ENCODE results near the gene EPB41L2.
A peak's percentile ranks its signal among the peaks of the same experiment; 100 is the strongest.

Gene EPB41L2

DNA sequence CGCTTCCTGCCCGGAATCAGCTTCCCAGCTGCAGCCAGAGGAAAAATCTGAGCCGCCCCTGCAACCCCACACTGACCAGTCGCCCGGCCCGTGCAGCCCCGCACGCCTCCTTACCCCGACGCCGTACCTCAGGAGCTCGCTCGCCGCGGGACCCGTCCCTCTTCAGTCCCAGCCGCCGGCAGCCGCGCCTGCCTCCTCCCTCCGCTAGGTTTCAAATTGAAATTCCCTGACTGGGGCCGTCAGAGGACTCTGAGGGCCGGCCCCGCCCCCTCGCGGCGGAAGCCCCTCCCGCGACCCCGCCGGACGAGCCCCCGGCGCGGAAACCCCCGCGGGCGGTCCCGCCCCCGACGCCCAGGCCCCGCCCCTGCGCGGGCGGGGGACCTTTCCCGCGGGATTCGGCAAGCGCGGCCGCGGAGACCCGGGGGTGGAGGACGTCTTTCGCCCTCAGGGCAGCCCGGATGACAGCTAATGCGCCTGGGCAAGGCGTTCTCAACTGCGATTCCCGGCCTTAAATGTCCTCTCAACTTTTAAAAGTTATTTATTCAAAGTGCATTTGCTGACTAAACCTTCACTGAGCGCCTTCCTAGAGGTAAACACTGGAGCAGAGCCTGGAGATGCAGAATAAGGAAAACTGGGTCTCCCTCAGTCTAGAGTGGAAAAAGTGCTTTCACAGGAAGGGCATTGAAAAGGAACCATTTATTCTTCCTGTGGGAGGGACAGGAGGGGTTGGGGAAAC is at the start of gene EPB41L2:
EPB41L2 (minus strand) TSS at position 218 of the 736 bp plus-strand sequence. CDS start 106,760 bp downstream, outside the sequence.
- peak; percentile 84 for DNase-seq (ENCODE audit: low read depth)
- peak within 1 kb of the TSS; percentile 71 for H3K4me3 ChIP-seq (ENCODE audit: low read length)
- TF ChIP-seq, protein P1, sequence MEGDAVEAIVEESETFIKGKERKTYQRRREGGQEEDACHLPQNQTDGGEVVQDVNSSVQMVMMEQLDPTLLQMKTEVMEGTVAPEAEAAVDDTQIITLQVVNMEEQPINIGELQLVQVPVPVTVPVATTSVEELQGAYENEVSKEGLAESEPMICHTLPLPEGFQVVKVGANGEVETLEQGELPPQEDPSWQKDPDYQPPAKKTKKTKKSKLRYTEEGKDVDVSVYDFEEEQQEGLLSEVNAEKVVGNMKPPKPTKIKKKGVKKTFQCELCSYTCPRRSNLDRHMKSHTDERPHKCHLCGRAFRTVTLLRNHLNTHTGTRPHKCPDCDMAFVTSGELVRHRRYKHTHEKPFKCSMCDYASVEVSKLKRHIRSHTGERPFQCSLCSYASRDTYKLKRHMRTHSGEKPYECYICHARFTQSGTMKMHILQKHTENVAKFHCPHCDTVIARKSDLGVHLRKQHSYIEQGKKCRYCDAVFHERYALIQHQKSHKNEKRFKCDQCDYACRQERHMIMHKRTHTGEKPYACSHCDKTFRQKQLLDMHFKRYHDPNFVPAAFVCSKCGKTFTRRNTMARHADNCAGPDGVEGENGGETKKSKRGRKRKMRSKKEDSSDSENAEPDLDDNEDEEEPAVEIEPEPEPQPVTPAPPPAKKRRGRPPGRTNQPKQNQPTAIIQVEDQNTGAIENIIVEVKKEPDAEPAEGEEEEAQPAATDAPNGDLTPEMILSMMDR (IDR thresholded peaks at IDR 0.05; ENCODE audit: insufficient read depth, low read depth, low read length, missing control alignments): peak; percentile 18

DNA sequence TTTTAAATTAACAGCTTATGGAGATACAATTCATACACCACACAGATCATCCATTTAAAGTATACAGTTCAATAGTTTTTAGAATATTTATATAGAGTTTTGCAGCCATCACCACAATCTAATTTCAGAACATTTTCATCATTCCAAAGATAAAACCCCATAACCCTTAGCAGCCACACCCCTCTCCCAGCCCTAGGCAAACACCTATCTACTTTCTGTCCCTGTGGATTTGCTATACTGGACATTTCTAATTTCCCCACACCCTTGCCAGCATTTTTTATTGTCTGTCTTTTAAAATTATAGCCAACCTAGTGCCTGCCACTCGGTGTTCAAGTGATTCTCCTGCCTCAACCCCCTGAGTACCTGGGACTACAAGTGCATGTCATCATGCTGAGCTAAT is 49.2 kb upstream of the EPB41L2 start:
- no peak for DNase-seq (ENCODE audit: low read depth)
- TF ChIP-seq, protein P1 (IDR thresholded peaks at IDR 0.05; ENCODE audit: insufficient read depth, low read depth, low read length, missing control alignments): no peak
- no peak overlapping the region for H3K4me3 ChIP-seq (ENCODE audit: low read length)

DNA sequence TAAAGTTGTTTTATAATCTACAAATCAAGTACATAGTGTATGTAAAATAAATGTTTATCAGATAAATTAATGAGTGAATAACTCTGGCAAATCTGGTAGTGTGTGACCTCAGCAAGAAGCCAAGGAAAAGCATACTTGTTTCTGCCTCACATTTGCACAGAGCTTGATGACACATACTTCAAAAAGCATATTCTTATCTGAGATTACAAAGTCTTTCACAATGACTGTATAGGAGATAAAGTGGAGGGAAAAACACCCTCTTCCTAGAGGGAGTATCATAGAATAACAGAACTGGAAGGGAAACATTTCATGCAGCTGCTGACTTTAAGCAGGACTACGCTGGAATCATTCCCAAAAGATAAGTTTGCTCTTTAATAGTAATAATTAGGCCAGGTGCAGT is 44.1 kb upstream of the EPB41L2 start:
- DNase-seq (ENCODE audit: low read depth): peak; percentile 25
- no peak overlapping the region for H3K4me3 ChIP-seq (ENCODE audit: low read length)
- TF ChIP-seq, protein P1 (IDR thresholded peaks at IDR 0.05; ENCODE audit: insufficient read depth, low read depth, low read length, missing control alignments): no peak

DNA sequence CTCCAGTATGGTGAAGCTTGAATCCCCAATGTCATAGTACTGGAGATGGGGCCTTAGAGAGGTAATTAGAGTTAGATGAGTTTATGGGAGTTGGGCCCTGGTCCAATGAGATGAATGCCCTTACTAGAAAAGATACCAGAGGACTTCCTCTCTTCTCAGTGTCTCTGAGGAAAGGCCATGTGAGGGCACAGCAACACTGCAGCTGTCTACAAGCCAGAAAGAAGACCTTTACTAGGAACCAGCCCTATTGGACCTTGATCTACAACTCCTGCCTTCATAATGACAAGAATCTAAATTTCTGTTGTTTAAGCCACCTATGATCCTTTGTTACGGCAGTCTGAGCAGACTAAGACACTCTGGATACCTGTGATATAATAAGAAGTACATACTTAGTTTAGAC is 40.9 kb upstream of the EPB41L2 start:
- TF ChIP-seq, protein P1 (IDR thresholded peaks at IDR 0.05; ENCODE audit: insufficient read depth, low read depth, low read length, missing control alignments): no peak
- H3K4me3 ChIP-seq (ENCODE audit: low read length): no peak overlapping the region
- no peak for DNase-seq (ENCODE audit: low read depth)

DNA sequence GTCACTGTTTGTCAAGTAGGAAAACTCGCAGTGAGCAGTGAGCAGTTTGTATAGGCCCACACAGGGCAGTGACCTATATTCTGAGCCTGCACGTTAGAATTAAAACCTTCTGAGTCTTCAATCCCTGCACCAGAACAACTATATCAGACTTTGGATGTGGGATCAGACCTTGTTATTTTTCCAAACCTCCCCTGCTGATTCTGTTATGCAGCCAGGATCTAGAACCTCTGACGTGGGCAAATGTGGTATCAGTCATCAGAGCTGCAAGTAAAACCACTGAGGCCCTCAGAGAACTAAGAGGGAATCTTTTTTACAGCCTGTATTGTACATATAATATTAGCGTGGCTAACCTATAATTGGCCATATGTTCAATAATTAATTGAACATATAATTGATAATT is 40.3 kb upstream of the EPB41L2 start:
- TF ChIP-seq, protein P1 (IDR thresholded peaks at IDR 0.05; ENCODE audit: insufficient read depth, low read depth, low read length, missing control alignments): no peak
- no peak for DNase-seq (ENCODE audit: low read depth)
- H3K4me3 ChIP-seq (ENCODE audit: low read length): no peak overlapping the region

DNA sequence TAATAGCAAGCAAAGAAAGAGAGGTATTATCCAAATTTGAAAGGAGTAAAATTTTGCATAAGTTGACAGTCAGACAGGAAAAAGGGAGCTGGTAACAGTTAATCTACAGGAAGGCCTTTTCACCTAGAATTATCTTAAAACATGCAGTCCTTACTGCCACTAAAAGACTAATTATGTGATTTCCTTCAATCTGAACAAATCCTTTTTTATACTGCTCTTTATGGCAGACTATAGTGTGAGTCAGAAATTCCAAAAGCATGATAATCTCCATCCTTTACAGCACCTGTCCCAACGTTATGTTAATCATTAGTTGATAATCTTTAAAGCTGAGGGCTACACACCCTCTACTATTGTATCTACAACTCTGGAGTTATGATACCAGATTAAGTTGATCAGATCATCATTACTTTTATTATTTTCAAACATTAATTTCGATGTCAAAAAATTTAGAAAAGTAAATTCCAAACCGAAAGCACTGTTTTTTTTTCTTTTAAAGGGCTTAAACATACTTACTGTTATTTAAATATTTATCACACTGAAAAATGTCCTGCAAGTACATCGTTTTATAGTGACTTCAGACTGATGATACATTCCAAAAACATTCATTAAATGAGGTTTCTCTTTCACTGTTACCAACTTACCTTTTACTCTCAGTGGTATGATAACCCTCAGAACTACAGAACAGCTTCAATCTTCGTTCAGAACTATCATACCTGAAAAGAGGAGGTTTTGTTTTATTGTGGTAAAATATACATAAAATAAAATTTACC is 39.1 kb upstream of the EPB41L2 start:
- H3K4me3 ChIP-seq (ENCODE audit: low read length): no peak overlapping the region
- peak; percentile 30 for DNase-seq (ENCODE audit: low read depth)
- TF ChIP-seq, protein P1 (IDR thresholded peaks at IDR 0.05; ENCODE audit: insufficient read depth, low read depth, low read length, missing control alignments): no peak

All from epithelial cell of esophagus (primary cell).